GM12891 (cell line): ENCODE measurements around the gene ZNF740.

Source experiments
- POLR2A ChIP-seq: IDR thresholded peaks from 2 replicates; pipeline ENCODE4 v1.6.1; 2011; ENCODE audit warnings: low read depth, low read length, control low read depth
- TAF1 ChIP-seq: IDR thresholded peaks from 2 replicates; pipeline ENCODE4 v1.6.1; 2011; ENCODE audit warnings: low read depth, low read length, control low read depth

GRCh38 chr12:53232646-53233461 lies 52.3 kb downstream of the ZNF740 start:
- TF ChIP-seq TAF1 (no peak), POLR2A (no peak)
